ENCODE measurements around the gene TAF5L. TPM values are rescaled to one million over a fixed set of nuclear protein-coding genes. Genes with fewer than 3 reads are reported as not detected.

TAF5L gene
- total RNA-seq, 2 experiments from 2014 or later = 30.3 to 32.9 TPM

- Histone ChIP-seq H3K4me3 (ENCODE audit: low read depth, low read length, poor library complexity, severe bottlenecking) (peak overlapping the region; percentile 11), H3K27ac (ENCODE audit: low read depth, low read length, poor library complexity, severe bottlenecking) (peak overlapping the region; percentile 67), H3K79me2 (ENCODE audit: insufficient read depth, low read depth, low read length) (no peaks in the 10 kb centered on the region), H3K9me3 (ENCODE audit: low read length) (no peaks in the 10 kb centered on the region), H2AFZ (ENCODE audit: low read length) (no peak overlapping the region), H3K9me2 (ENCODE audit: insufficient read depth, low read length) (no peaks in the 10 kb centered on the region), H3K4me1 (ENCODE audit: insufficient read depth, low read length, poor library complexity, severe bottlenecking) (peaks cover 45% of the 10 kb centered on the region), H3K4me2 (ENCODE audit: low read length) (peak overlapping the region; percentile 38), H3K36me3 (ENCODE audit: insufficient read depth, low read length) (peaks cover 79% of the 10 kb centered on the region), H4K20me1 (ENCODE audit: insufficient read depth, low read length) (no peaks in the 10 kb centered on the region)
- intact Hi-C loops (cut with micrococcal nuclease; ENCODE audit: unreplicated experiment) = loop anchor here (2.0 to 5.0 kb wide), 4 partner anchors 29 to 503 kb away; no protein-coding TSS in a partner anchor
- ChIA-PET CTCF (ENCODE audit: unreplicated experiment) (no interaction called here), POLR2A (interaction anchor here (0.6 to 1.4 kb wide), 3 partner anchors 9 to 205 kb away, joined by 3 read pairs; no protein-coding TSS in a partner anchor)
- BruUV-seq (replicated peaks) = no TSS peak
- peak; percentile 80 for DNase-seq (ENCODE audit: low spot score)
- TF ChIP-seq, protein P1, sequence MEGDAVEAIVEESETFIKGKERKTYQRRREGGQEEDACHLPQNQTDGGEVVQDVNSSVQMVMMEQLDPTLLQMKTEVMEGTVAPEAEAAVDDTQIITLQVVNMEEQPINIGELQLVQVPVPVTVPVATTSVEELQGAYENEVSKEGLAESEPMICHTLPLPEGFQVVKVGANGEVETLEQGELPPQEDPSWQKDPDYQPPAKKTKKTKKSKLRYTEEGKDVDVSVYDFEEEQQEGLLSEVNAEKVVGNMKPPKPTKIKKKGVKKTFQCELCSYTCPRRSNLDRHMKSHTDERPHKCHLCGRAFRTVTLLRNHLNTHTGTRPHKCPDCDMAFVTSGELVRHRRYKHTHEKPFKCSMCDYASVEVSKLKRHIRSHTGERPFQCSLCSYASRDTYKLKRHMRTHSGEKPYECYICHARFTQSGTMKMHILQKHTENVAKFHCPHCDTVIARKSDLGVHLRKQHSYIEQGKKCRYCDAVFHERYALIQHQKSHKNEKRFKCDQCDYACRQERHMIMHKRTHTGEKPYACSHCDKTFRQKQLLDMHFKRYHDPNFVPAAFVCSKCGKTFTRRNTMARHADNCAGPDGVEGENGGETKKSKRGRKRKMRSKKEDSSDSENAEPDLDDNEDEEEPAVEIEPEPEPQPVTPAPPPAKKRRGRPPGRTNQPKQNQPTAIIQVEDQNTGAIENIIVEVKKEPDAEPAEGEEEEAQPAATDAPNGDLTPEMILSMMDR (conservative IDR thresholded peaks at IDR 0.05; ENCODE audit: low read length) = no peak
- no peak for TF ChIP-seq EZH2phosphoT487 (IDR thresholded peaks at IDR 0.05; ENCODE audit: borderline replicate concordance, low read depth, low read length)
Measured at GRCh38 chr1:229664133-229664689, 38.3 kb upstream of the TAF5L start.

- H3K9me3 ChIP-seq (ENCODE audit: low read length) = no peaks in the 10 kb centered on the region
- H3K36me3 ChIP-seq (ENCODE audit: insufficient read depth, low read length) = peaks cover 84% of the 10 kb centered on the region
- no peaks in the 10 kb centered on the region for H4K20me1 ChIP-seq (ENCODE audit: insufficient read depth, low read length)
- TF ChIP-seq, protein P1 (conservative IDR thresholded peaks at IDR 0.05; ENCODE audit: low read length) = no peak
- no peak for TF ChIP-seq EZH2phosphoT487 (IDR thresholded peaks at IDR 0.05; ENCODE audit: borderline replicate concordance, low read depth, low read length)
- no peaks in the 10 kb centered on the region for H3K79me2 ChIP-seq (ENCODE audit: insufficient read depth, low read depth, low read length)
- POLR2A ChIA-PET = interaction anchor here (0.7 to 1.5 kb wide), 2 partner anchors 29 to 550 kb away, joined by 3 to 4 read pairs; no protein-coding TSS in a partner anchor
- no peak overlapping the region for H3K4me3 ChIP-seq (ENCODE audit: low read depth, low read length, poor library complexity, severe bottlenecking)
- intact Hi-C loops (cut with micrococcal nuclease; ENCODE audit: unreplicated experiment) = loop anchor here (1.0 to 5.0 kb wide), 4 partner anchors 195 to 648 kb away; no protein-coding TSS in a partner anchor
- CTCF ChIA-PET (ENCODE audit: unreplicated experiment) = interaction anchor here (0.6 to 1.1 kb wide), 2 partner anchors 31 to 40 kb away, joined by 3 to 6 read pairs; no protein-coding TSS in a partner anchor
- no peaks in the 10 kb centered on the region for H3K9me2 ChIP-seq (ENCODE audit: insufficient read depth, low read length)
- no peak overlapping the region for H3K4me2 ChIP-seq (ENCODE audit: low read length)
- DNase-seq (ENCODE audit: low spot score) = no peak
- no peak overlapping the region for H2AFZ ChIP-seq (ENCODE audit: low read length)
- peaks cover 36% of the 10 kb centered on the region for H3K4me1 ChIP-seq (ENCODE audit: insufficient read depth, low read length, poor library complexity, severe bottlenecking)
- no TSS peak for BruUV-seq (replicated peaks)
- no peak overlapping the region for H3K27ac ChIP-seq (ENCODE audit: low read depth, low read length, poor library complexity, severe bottlenecking)
Measured at GRCh38 chr1:229661897-229662296, 36.0 kb upstream of the TAF5L start.
